Fibroblast of lung (primary cell): Measurements from ENCODE around the gene SHISAL1. TPM values are rescaled to one million over a fixed set of nuclear protein-coding genes. Genes with fewer than 3 reads are reported as not detected.

Experiments used
- DNase-seq, 2 donors: peaks; one replicate each; pipeline versions ENCODE4 v3.0.0 to v3.0.0-alpha.2; 2010; ENCODE audit warnings: low read depth in 2 of 2
- H2AFZ ChIP-seq: 2 replicates; pipeline ENCODE4 v1.5.1; 2012; ENCODE audit warnings: low read length, control low read depth, inconsistent platforms
- H3K27ac ChIP-seq: 2 replicates; pipeline ENCODE4 v1.5.1; 2011; ENCODE audit warnings: low read length, control low read depth; ENCODE audit not compliant: insufficient read depth
- H3K27me3 ChIP-seq: 2 replicates; pipeline ENCODE4 v1.5.1; 2011; ENCODE audit warnings: mild to moderate bottlenecking, low read length; ENCODE audit not compliant: control insufficient read depth, insufficient read depth
- H3K36me3 ChIP-seq: 2 replicates; pipeline ENCODE4 v1.5.1; 2011; ENCODE audit warnings: low read length; ENCODE audit not compliant: control insufficient read depth, insufficient read depth
- H3K4me1 ChIP-seq: 2 replicates; pipeline ENCODE4 v1.5.1; 2011; ENCODE audit warnings: low read length; ENCODE audit not compliant: control insufficient read depth, insufficient read depth; ENCODE audit errors: extremely low read depth
- H3K4me2 ChIP-seq: 2 replicates; pipeline ENCODE4 v1.5.1; 2011; ENCODE audit warnings: low read length, control low read depth; ENCODE audit not compliant: insufficient read depth; ENCODE audit errors: extremely low read depth
- H3K4me3 ChIP-seq, 4 experiments: fragments of 200-600 bp in 1 of 4; sonication (generic) in 1 of 4; replicated peaks in 1 of 4; 2 replicates each; pipeline ENCODE4 v1.5.1; 2011 to 2016; ENCODE audit warnings: low read length in 4 of 4, low read depth in 3 of 4, mild to moderate bottlenecking in 3 of 4, control low read depth in 2 of 4, inconsistent platforms in 1 of 4, mixed read lengths in 1 of 4; ENCODE audit not compliant: insufficient read depth in 1 of 4; ENCODE audit errors: control extremely low read depth in 1 of 4
- H3K79me2 ChIP-seq: 2 replicates; pipeline ENCODE4 v1.5.1; 2012; ENCODE audit warnings: mild to moderate bottlenecking, low read length, inconsistent platforms; ENCODE audit not compliant: control insufficient read depth, insufficient read depth
- H3K9ac ChIP-seq: 2 replicates; pipeline ENCODE4 v1.5.1; 2011; ENCODE audit warnings: mild to moderate bottlenecking, low read length, control low read depth; ENCODE audit not compliant: insufficient read depth
- H3K9me3 ChIP-seq: 2 replicates; pipeline ENCODE4 v1.5.1; 2012; ENCODE audit warnings: low read depth, low read length; ENCODE audit not compliant: control insufficient read depth, insufficient read depth
- H4K20me1 ChIP-seq: 2 replicates; pipeline ENCODE4 v1.5.1; 2011; ENCODE audit warnings: low read length; ENCODE audit not compliant: control insufficient read depth, insufficient read depth; ENCODE audit errors: extremely low read depth
- EZH2 ChIP-seq: IDR thresholded peaks from 2 replicates; pipeline ENCODE4 v1.5.1; 2012; ENCODE audit warnings: low read length, control low read depth, mild to moderate bottlenecking; ENCODE audit errors: missing control alignments
- polyA plus RNA-seq, 2 donors: library from polyadenylated mRNA; depleted of rRNA in 1 of 2; stranded (reverse) in 1 of 2; unstranded in 1 of 2; fragments of >200 nt; gene quantifications; 2 replicates each; pipeline ENCODE4 v1.2.1, GENCODE V29; 2011 to 2012; ENCODE audit warnings: missing spikeins in 1 of 2
- total RNA-seq: library from RNA; depleted of rRNA; stranded (reverse); fragments of >200 nt; gene quantifications from 2 replicates; pipeline ENCODE4 v1.2.1, GENCODE V29; 2014
- TF ChIP-seq, protein P1 (sequence below), 2 donors: IDR thresholded peaks in 1 of 2; conservative IDR thresholded peaks in 1 of 2; 1 replicate in 1 of 2; 2 replicates in 1 of 2; pipeline ENCODE4 v1.5.1; 2011 to 2012; ENCODE audit warnings: low read length in 2 of 2, control low read depth in 1 of 2, inconsistent platforms in 1 of 2, low read depth in 1 of 2, mild to moderate bottlenecking in 1 of 2

SHISAL1 gene
- total and polyA plus RNA-seq, 2 donors (not counting 1 experiment from before 2014, with no cell fraction given): 0.73 to 3.5 TPM

DNA sequence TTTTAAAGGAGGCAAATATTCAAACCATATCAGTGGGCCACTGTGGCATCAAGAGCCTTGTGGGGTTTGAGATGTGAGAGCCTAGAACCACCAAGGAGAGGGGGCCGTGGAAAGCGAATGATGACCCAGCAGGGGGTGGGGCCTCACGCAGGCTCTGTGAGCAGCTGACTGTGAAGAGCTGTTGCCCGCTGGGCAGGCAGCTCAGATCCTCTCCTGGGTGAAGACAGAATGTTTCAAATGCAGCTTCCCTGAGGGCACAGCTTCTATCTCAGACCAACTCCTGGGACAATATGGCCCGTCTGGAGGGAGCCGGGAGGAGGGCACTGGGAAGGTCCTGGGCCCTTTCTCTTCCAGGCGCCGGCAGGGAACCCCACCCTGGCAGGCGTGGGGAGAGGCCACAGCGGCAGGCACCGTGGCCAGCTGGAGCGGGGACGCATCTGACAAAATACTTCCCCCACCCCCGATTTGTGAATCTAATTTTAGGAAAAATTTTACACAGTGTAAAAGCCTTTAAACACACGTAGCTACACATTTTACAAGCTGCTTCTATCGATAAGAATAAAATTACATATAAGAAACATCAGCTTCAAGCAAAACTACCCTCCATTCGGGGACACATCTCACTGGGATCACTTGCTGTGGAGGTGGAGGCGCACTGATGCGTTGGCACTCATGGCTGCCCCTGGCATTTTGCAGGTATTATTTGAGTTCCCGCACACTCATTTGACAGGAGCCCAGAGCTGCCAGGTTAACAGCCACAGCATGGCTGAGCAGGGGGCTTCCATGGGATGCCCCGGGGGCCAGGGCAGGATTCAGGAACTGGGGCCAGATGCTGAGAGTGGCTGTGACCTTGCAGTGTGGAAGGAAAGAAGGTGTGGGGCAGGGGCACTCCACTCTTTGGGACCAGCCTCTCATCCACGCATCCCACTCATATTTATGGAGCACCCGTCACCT lies 91.7 kb downstream of the SHISAL1 start:
- no peak overlapping the region for H2AFZ ChIP-seq
- no peaks in the 10 kb centered on the region for H3K36me3 ChIP-seq
- no peak overlapping the region for H3K27ac ChIP-seq
- H3K4me3 ChIP-seq: no peak overlapping the region
- no peak for TF ChIP-seq EZH2
- TF ChIP-seq, protein P1, sequence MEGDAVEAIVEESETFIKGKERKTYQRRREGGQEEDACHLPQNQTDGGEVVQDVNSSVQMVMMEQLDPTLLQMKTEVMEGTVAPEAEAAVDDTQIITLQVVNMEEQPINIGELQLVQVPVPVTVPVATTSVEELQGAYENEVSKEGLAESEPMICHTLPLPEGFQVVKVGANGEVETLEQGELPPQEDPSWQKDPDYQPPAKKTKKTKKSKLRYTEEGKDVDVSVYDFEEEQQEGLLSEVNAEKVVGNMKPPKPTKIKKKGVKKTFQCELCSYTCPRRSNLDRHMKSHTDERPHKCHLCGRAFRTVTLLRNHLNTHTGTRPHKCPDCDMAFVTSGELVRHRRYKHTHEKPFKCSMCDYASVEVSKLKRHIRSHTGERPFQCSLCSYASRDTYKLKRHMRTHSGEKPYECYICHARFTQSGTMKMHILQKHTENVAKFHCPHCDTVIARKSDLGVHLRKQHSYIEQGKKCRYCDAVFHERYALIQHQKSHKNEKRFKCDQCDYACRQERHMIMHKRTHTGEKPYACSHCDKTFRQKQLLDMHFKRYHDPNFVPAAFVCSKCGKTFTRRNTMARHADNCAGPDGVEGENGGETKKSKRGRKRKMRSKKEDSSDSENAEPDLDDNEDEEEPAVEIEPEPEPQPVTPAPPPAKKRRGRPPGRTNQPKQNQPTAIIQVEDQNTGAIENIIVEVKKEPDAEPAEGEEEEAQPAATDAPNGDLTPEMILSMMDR (conservative IDR thresholded peaks at IDR 0.05 in 1 of 2, IDR thresholded peaks at IDR 0.05 in 1 of 2; ENCODE audit: low read depth in 1 of 2, low read length in 2 of 2): no peak
- no peaks in the 10 kb centered on the region for H3K4me1 ChIP-seq
- no peak overlapping the region for H3K4me2 ChIP-seq
- H3K9ac ChIP-seq: no peak overlapping the region
- no peak for DNase-seq
- H3K9me3 ChIP-seq: no peaks in the 10 kb centered on the region
- H4K20me1 ChIP-seq: no peaks in the 10 kb centered on the region
- H3K27me3 ChIP-seq: peaks cover 2% of the 10 kb centered on the region
- H3K79me2 ChIP-seq: no peaks in the 10 kb centered on the region

DNA sequence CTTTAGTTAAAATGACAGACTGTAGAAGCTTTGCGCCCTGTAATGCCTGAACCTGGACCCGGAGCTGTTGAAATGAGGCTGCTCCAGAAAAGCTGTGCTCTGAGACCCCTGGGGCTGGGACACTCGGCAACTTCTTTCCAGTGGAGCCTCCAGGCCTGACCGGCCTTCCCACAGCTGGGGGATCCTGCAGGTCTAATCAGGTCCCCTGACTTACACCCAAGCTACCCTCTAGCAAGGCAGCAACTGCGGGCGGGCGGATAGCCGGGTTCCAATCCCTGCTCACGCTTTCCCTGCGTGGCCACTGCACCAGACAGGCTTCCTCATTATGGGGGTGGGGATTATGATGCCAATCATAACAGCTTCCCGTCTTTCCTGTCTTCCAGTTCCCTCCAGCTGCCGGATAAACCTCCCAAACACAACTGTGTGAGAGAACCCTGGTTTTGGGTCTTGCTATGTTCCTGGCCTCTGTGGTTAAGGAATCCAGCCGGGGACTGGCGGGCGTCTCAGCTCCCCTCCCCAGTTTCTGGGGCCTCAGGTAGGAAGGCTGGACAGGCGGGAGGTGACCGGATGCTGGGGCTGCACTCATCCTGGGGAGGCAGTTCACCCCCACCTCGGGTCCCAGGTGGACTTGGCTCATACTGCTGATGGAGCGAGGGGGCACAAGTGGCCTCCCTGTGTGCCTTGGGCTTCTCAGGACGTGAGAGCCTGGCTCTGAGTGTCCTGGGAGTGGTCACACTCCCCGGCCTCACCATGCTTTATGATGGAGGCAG lies 93.5 kb downstream of the SHISAL1 start:
- Histone ChIP-seq H2AFZ (no peak overlapping the region), H3K9me3 (no peaks in the 10 kb centered on the region), H3K4me3 (no peak overlapping the region), H3K4me2 (no peak overlapping the region), H3K79me2 (no peaks in the 10 kb centered on the region), H4K20me1 (no peaks in the 10 kb centered on the region), H3K36me3 (no peaks in the 10 kb centered on the region), H3K27me3 (no peaks in the 10 kb centered on the region), H3K27ac (no peak overlapping the region), H3K4me1 (no peaks in the 10 kb centered on the region), H3K9ac (no peak overlapping the region)
- TF ChIP-seq, protein P1 (conservative IDR thresholded peaks at IDR 0.05 in 1 of 2, IDR thresholded peaks at IDR 0.05 in 1 of 2; ENCODE audit: low read depth in 1 of 2, low read length in 2 of 2): no peak
- TF ChIP-seq EZH2: no peak
- no peak for DNase-seq

DNA sequence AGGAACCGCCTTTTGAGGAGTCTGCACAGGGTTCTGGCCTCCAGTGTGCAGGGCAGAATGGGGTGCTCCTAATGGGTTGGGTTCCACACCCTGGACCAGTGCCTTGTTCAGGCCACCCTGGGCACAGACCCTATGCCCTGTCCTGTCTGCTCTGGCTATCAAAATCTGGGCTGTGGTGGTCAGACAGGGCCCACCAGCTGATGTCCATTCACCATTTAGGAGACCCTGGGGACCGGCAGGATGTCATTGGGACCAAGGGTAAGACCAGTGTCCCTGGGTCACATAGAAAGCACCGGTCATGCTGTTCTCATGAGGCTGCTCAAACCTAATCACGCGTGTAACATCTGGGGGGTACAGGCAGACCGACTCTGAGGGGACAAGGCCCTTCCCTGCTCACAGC lies 94.7 kb downstream of the SHISAL1 start:
- Histone ChIP-seq H3K27ac (no peak overlapping the region), H3K4me3 (no peak overlapping the region), H3K36me3 (no peaks in the 10 kb centered on the region), H3K27me3 (no peaks in the 10 kb centered on the region), H3K79me2 (no peaks in the 10 kb centered on the region), H2AFZ (no peak overlapping the region), H3K9ac (no peak overlapping the region), H3K4me1 (no peaks in the 10 kb centered on the region), H3K4me2 (no peak overlapping the region), H3K9me3 (no peaks in the 10 kb centered on the region), H4K20me1 (no peaks in the 10 kb centered on the region)
- DNase-seq: no peak
- no peak for TF ChIP-seq EZH2
- TF ChIP-seq, protein P1 (conservative IDR thresholded peaks at IDR 0.05 in 1 of 2, IDR thresholded peaks at IDR 0.05 in 1 of 2; ENCODE audit: low read depth in 1 of 2, low read length in 2 of 2): no peak
